Measurements from ENCODE around the gene PSMB9. TPM values are rescaled to one million over a fixed set of nuclear protein-coding genes. Genes with fewer than 3 reads are reported as not detected.

Gene PSMB9
- total RNA-seq, 1 donor from 2014 or later = 24.8 TPM

DNA sequence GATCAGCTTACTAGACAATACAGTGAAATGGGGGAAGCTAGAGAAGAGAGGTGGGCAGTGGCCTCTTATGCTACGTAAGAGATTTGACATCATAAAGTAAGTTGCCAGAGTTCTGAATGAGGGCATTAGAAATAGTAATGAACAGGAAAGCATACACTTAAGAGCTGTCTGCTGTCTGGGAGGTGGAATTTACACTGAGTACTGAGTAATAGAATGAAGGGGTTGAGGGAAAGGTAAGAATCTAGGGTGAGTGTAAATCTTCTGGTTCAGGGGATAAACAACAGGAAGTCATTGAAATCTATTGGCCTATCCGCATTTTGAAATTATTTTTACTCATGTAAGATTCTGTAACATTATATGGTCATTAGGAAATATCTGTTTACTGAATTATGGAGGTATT, 51.1 kb downstream of the PSMB9 start:
- DNase-seq (ENCODE audit: low read depth in 2 of 2) = no peak

DNA sequence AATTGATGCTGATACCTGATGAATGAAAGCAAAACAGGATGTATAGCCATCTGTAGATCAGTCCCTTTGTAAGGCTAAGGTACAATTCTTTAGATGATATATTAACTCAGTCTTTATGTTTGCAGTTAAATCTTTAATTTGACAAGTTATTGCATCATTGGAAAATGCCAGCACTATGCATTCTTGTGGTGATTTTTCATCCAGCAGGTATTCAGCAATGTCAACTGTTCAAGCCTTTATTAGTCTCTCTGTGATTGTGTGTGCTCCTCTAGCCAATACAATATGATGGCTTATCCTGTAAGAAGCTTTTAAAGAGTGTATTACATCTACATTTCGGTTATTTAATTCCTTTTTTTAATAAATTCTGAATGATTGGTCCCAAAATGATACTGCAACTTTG, 52.5 kb downstream of the PSMB9 start:
- no peak for DNase-seq (ENCODE audit: low read depth in 2 of 2)

DNA sequence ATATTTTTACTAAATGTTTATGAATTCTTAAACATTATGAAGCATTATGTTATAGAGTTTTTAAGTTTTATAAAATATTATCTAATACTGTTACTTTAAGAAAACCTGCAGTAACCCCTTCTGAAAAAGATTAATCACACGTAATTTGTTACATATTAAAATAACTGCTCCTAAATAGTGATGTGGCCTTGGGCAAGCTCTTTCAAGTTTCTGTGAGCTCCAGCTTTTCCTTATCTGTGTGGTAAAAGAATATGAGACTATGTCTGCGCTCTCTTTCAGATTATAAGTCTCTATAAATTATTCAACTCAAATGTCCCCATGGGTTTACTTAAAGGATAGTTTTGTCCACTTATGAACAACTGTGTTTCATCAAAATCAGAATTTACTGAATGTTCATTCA, 54.9 kb downstream of the PSMB9 start:
- DNase-seq (ENCODE audit: low read depth in 2 of 2) = no peak

Other genes starting within 250 kb of the PSMB9 start
- not detected in 2 replicates for gene HLA-DQA1, start 216.8 kb upstream of the PSMB9 start, total RNA-seq
- 0.20 TPM in 1 of 2 replicates, not detected in the other for gene HLA-DQB1, start 187.5 kb upstream of the PSMB9 start, total RNA-seq
- gene HLA-DQA2, start 112.8 kb upstream of the PSMB9 start, total RNA-seq = not detected in 2 replicates
- gene HLA-DQB2, start 90.7 kb upstream of the PSMB9 start, total RNA-seq = not detected in 2 replicates
- 0.22 TPM in 1 of 2 replicates, not detected in the other for gene HLA-DOB, start 37.2 kb upstream of the PSMB9 start, total RNA-seq
- 15.0 and 30.4 TPM in 2 replicates for gene TAP2, start 15.5 kb upstream of the PSMB9 start, total RNA-seq
- gene PSMB8, start 10.1 kb upstream of the PSMB9 start, total RNA-seq = 42.1 and 57.8 TPM in 2 replicates
- gene TAP1, start 488 bp upstream of the PSMB9 start, total RNA-seq = 22.4 and 31.7 TPM in 2 replicates
- under 0.01 TPM in 1 of 2 replicates, not detected in the other for gene HLA-DMB, start 86.8 kb downstream of the PSMB9 start, total RNA-seq
- 0.20 and 0.44 TPM in 2 replicates for gene HLA-DMA, start 98.9 kb downstream of the PSMB9 start, total RNA-seq
- 34.0 and 49.8 TPM in 2 replicates for gene BRD2, start 114.4 kb downstream of the PSMB9 start, total RNA-seq
- not detected in 2 replicates for gene HLA-DOA, start 155.4 kb downstream of the PSMB9 start, total RNA-seq
- 3.0 and 10.5 TPM in 2 replicates for gene HLA-DPA1, start 219.5 kb downstream of the PSMB9 start, total RNA-seq
- 7.3 and 12.2 TPM in 2 replicates for gene HLA-DPB1, start 221.8 kb downstream of the PSMB9 start, total RNA-seq

Measured in lung microvascular endothelial cell (primary cell).